Islet of Langerhans (tissue), 1 donor: ENCODE results near the gene RER1.

Experiments
- FAIRE-seq: peaks from one replicate; lab custom pipeline; 2011; peaks lifted over from hg19 to GRCh38; lab: Jason Lieb, UNC

The RER1 gene

GRCh38 chr1:2376261-2376741 lies 15.3 kb upstream of the RER1 start:
- FAIRE-seq: no peak

DNA sequence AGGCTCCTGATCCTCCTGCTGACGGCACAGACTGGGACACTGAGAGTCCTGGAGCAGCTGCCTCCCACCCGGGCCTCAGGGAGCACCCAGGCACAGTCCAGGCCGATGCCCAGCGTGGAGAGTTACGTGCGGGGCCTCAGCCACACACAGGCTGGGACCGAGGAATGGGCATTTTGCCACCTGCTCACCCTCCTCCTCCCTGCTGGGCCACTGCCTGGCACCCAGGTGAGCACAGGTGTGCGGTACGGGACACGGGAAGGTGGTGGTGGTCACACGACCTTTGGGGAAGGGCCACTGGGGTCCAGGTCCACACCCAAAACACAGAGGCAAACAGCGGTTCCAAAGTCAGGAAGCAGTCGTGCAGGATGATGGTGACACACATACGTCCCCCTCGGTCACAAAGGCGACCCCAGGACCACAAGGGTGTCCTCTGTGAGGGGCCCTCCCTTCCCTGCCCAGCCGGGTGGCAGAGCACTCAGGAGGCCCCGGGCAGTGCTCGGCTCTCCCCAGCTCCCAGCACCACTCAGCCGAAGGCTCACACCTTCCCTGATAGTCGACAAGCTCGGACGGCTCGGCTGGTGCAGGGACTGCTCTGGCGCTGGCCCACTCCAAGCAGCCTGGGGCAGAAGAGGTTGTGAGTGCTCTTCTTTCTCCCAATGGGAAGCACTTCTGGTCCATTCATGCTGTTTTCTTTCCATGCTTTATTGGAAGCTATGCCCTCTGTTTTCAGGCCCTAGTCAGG lies 14.5 kb upstream of the RER1 start:
- no peak for FAIRE-seq

DNA sequence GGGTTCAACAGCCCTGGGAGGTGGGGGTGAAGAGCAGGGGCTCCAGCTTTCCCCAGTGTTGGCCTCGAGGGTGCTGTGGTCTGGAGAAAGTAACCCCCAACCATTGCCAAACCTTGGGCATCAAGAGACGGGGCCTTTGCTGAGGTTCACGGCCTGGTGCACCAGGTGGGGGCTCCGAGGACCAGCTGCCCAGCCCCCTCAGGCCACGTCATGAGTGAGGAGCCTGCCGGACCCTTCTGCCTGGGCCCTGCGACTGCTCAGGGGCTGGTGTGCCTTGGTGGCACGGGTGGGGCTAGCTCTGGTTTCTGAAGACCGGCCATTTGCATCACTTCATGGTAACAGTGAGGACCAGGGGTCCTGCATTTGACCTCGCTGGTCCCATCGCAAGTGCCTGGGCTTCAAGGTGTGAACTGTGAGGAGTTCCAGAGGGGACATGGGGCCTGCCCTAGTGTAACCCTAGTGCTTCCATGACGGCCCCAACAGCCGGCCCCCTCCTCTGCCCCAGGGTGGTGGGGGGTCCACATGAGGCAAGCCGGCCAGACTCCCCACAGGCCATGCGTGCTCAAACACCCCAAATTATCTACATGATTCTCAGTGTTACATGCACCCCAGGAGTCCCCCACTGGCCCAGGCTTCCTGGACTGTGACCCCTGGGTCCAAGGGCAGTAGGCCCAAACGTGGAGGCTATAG lies 13.7 kb upstream of the RER1 start:
- no peak for FAIRE-seq

DNA sequence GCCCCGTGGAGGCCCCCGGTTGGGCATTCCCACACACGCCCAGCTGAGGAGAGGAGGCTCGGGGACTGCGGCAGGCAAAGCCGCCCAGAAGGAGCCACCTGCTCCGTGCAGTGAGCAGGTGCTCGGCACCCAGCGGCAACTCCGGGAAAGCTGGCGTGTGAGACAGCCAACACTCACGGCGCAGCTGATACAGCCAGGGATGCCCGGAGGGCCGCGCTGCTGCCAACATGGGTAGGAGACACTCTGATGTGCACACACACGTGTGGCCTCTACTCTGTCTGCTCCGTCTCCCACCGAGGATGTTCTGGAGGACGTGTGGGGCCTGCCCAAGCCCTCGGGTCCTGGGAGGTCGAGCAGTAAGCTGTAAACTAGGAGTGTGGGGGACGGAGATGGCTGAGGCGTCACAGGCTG lies 13.2 kb upstream of the RER1 start:
- FAIRE-seq: no peak

- no peak for FAIRE-seq
These were observed 12.5 kb upstream of the RER1 start for GRCh38 chr1:2378956-2379732.

GRCh38 chr1:2379733-2380404 lies 11.8 kb upstream of the RER1 start:
- no peak for FAIRE-seq

- no peak for FAIRE-seq
These were observed 10.6 kb upstream of the RER1 start for GRCh38 chr1:2380816-2381591.

- no peak for FAIRE-seq
These were observed 9.7 kb upstream of the RER1 start for GRCh38 chr1:2381741-2382620.

GRCh38 chr1:2382621-2383361 lies 8.8 kb upstream of the RER1 start:
- no peak for FAIRE-seq

- FAIRE-seq: no peak
These were observed 8.1 kb upstream of the RER1 start for GRCh38 chr1:2383576-2383975.

GRCh38 chr1:2384130-2384860 lies 7.3 kb upstream of the RER1 start:
- no peak for FAIRE-seq

GRCh38 chr1:2384941-2385481 lies 6.6 kb upstream of the RER1 start:
- no peak for FAIRE-seq

- no peak for FAIRE-seq
These were observed 5.9 kb upstream of the RER1 start for GRCh38 chr1:2385606-2386280.

DNA sequence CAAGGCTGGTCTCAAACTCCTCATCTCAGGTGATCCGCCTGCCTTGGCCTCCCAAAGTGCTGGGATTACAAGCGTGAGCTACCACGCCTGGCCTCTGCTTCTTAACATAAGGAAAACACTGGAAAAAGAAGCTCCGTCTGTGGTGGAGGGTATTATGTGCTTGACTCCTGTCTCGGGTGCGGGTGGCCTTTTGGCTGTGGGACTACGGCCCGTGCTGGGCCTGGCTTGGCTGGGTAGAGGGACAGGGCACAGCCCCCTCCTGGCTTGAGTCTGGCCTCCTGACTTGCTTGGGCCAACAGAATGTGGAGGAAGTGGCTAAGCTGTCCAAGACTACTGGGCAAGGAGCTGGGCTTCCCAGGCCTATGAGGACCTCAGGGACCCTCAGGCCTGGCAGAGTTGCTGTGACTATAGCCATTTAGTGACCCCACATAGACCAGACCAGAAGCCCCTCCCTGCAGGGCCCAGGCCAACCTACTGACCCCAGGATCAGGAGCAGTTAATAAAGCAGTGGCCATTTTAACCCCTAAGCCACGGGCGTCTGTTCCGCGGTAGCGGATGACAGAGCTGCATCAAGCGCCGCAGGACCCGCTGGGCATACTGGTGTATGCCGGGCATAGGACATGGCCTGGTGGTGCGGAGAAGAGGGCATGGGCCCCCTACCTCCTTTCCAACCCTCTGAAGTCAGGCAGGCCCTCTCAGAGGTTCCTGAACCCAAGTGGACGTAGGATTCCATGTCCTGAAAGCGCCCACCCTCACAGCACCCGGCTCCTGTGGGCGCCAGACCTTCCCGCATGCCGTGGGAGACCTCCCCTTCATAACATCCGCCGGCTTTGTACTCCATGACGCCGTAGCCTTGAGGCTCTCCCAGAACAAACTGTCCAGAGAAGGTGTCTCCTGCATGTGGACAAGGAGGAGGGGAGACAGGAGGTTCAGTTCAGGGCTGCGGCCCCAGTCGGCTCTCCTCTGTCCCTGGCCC lies 4.7 kb upstream of the RER1 start:
- FAIRE-seq: no peak

DNA sequence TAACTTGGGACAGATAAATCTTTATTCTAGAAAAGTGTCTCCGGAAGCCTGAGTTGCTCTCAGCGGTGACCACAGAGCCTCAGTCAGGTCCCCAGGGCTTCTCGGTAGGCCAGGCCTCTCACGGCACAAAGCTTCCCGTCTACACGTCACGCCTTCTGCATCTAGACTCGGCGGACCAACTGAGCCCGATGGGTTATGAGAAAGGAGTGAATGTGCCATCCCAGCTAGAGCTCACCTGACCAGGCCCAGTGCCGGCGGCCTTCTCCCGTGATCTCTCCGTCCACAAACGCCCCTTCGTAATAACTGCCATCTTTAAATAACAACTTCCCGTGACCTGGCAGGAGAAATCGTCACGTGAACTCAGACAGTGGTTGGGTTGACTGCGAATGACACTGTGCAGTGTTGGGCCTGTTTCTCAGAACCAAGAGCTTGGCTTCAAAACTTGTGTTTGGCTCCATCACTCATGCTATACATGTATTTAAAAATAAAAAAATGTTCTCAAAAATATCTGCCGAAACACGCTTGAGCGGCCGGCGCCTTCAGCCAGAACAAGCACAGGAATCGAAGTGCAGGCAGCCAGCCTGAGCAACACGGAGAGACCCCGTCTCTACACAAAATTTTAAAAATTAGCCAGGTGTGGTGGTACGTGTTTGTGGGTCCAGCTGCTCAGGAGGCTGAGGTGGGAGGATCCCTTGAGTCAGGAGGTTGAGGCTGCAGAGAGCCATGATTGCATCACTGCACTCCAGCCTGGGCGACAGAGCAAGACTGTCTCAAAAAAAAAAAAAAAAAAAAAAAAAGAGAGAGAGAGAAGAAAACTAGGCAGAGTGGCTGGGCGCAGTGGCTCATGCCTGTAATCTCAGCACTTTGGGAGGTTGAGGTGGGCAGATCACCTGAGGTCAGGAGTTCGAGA lies 3.4 kb upstream of the RER1 start:
- FAIRE-seq: no peak

DNA sequence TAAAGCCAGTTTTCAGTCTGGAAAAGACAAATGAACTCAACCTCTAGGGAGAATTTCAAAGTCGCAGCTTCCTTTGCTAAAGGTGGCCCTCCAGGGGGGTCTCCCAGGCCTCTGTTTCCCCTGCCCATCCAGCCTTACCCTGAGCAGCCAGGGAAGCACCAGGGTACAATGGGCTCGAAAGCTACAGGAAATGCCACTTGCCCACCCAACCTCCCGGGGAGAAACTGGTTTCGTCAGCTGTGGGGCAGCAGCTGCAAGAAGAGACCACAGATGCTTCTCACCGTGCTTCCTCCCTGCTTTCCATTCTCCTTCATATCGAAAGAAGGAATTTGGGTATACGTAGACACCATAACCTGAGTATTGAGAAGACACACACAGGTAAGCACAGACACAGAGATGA lies 2.0 kb upstream of the RER1 start:
- no peak for FAIRE-seq
